Measurements from ENCODE around the gene FSIP1.

The FSIP1 gene

GRCh38 chr15:39752991-39753390, 29.6 kb downstream of the FSIP1 start:
- no peak for FAIRE-seq

- no peak for FAIRE-seq
These were observed 30.4 kb downstream of the FSIP1 start for GRCh38 chr15:39752246-39752645.

GRCh38 chr15:39748276-39748675, 34.4 kb downstream of the FSIP1 start:
- no peak for FAIRE-seq

- FAIRE-seq: no peak
These were observed 35.3 kb downstream of the FSIP1 start for GRCh38 chr15:39747326-39747725.

GRCh38 chr15:39746714-39747276, 35.8 kb downstream of the FSIP1 start:
- FAIRE-seq: no peak

- FAIRE-seq: no peak
These were observed 36.5 kb downstream of the FSIP1 start for GRCh38 chr15:39746176-39746575.

GRCh38 chr15:39745415-39745814, 37.2 kb downstream of the FSIP1 start:
- FAIRE-seq: peak; percentile 64

GRCh38 chr15:39744334-39745103, 38.1 kb downstream of the FSIP1 start:
- FAIRE-seq: no peak

GRCh38 chr15:39743611-39744010, 39.0 kb downstream of the FSIP1 start:
- FAIRE-seq: no peak

- no peak for FAIRE-seq
These were observed 41.4 kb downstream of the FSIP1 start for GRCh38 chr15:39741258-39741657.

GRCh38 chr15:39738998-39739397, 43.6 kb downstream of the FSIP1 start:
- no peak for FAIRE-seq

GRCh38 chr15:39737196-39737550, 45.5 kb downstream of the FSIP1 start:
- FAIRE-seq: no peak

GRCh38 chr15:39736412-39737195, 46.0 kb downstream of the FSIP1 start:
- FAIRE-seq: no peak

GRCh38 chr15:39735120-39735717, 47.4 kb downstream of the FSIP1 start:
- FAIRE-seq: no peak

- FAIRE-seq: peak; percentile 60
These were observed 51.4 kb downstream of the FSIP1 start for GRCh38 chr15:39731266-39731665.

- FAIRE-seq: no peak
These were observed 52.1 kb downstream of the FSIP1 start for GRCh38 chr15:39730552-39730951.

GRCh38 chr15:39729500-39729899, 53.1 kb downstream of the FSIP1 start:
- FAIRE-seq: no peak

- FAIRE-seq: no peak
These were observed 53.8 kb downstream of the FSIP1 start for GRCh38 chr15:39728845-39729244.

- no peak for FAIRE-seq
These were observed 60.7 kb downstream of the FSIP1 start for GRCh38 chr15:39721893-39722292.

- no peak for FAIRE-seq
These were observed 61.7 kb downstream of the FSIP1 start for GRCh38 chr15:39720621-39721611.

GRCh38 chr15:39720081-39720480, 62.6 kb downstream of the FSIP1 start:
- FAIRE-seq: no peak

- no peak for FAIRE-seq
These were observed 63.5 kb downstream of the FSIP1 start for GRCh38 chr15:39719109-39719508.
